ENCODE results near the gene PXDC1.
A peak's percentile ranks its signal among the peaks of the same experiment; 100 is the strongest.

Gene PXDC1

GRCh38 chr6:3746696-3747095 lies 4.8 kb downstream of the PXDC1 start:
- no peak for DNase-seq

DNA sequence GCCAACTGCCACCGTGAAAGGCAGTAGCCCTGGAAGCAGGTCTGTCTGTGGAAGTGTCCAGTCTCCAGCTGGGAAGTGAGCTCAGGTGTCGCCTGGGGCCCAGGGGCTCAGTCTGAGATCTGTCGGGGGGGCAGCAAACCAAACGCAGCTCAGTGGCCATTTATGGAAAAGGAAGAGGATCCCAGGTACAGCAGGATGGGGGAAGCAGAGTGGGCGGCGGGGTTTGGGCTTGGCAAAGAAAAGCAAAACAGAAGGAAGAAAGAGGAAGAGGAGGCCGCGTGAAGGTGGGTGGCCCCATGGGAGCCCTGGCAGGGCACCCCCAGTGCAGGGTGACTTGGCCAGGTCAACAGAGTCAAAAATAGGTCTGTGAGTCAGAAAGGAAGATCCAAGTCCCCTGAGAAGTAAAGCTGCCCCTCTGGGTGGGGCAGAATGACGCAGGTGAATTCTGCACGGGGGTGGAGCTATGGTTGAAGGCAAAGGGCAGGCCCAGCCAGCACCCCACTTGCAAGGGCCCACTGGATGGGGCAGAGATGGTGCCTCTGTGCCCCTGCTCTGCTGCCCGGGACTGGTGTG lies 5.3 kb downstream of the PXDC1 start:
- no peak for DNase-seq

GRCh38 chr6:3745566-3746118 lies 5.9 kb downstream of the PXDC1 start:
- DNase-seq: no peak

- DNase-seq: no peak
Observed at GRCh38 chr6:3744901-3745470, 6.5 kb downstream of the PXDC1 start.

DNA sequence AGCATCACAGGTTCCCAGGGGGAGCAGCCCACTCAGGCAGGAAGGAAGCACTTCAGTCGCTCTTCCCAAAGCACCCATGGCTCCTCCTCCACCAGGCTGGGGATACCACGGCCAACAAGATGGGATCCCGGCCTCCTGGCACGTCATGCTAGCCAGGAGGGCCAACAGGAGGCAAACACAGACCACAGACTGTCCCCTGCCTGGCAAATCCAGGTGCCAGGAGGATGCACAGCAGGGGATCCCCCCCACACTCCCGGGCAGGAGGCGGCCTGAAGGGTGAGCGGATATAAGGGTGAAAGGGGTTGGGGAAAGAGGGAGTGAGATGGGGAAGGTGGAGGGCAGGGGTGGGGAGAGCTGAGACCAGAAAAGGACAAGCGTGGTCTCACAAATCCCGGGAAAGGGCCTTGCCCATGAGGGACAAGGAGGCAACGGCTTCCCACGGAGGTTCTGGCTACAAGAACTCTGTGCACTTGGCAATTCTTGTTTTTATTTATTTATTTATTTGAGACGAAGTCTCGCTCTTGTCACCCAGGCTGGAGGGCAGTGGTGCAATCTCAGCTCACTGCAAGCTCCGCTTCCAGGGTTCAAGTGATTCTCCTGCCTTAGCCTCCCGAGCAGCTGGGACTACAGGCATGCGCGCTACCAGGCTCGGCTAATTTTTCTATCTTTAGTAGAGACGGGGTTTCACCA lies 7.2 kb downstream of the PXDC1 start:
- DNase-seq: no peak

GRCh38 chr6:3743541-3743940 lies 8.0 kb downstream of the PXDC1 start:
- DNase-seq: no peak

GRCh38 chr6:3742426-3743344 lies 8.8 kb downstream of the PXDC1 start:
- peak; percentile 93 for DNase-seq

GRCh38 chr6:3742076-3742425 lies 9.5 kb downstream of the PXDC1 start:
- DNase-seq: no peak

DNA sequence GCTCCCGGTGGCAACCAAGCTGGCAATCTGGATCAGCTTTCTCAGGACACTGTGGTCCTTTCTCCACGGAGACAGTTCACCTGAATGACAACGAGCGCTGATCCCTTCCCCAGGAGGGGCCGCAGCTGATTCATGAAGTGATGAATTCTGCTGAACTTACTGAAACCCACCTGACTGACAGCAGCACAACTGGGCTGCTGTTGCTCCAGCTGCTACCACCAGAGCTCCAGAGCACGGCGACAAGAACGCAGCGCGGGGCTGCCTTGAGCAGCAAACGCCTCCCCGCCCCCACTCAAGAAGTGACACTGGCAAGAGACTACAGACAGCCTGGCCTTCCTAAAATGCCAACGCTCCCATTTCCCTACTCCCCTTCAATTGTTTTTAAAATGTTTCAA lies 10.0 kb downstream of the PXDC1 start:
- no peak for DNase-seq

DNA sequence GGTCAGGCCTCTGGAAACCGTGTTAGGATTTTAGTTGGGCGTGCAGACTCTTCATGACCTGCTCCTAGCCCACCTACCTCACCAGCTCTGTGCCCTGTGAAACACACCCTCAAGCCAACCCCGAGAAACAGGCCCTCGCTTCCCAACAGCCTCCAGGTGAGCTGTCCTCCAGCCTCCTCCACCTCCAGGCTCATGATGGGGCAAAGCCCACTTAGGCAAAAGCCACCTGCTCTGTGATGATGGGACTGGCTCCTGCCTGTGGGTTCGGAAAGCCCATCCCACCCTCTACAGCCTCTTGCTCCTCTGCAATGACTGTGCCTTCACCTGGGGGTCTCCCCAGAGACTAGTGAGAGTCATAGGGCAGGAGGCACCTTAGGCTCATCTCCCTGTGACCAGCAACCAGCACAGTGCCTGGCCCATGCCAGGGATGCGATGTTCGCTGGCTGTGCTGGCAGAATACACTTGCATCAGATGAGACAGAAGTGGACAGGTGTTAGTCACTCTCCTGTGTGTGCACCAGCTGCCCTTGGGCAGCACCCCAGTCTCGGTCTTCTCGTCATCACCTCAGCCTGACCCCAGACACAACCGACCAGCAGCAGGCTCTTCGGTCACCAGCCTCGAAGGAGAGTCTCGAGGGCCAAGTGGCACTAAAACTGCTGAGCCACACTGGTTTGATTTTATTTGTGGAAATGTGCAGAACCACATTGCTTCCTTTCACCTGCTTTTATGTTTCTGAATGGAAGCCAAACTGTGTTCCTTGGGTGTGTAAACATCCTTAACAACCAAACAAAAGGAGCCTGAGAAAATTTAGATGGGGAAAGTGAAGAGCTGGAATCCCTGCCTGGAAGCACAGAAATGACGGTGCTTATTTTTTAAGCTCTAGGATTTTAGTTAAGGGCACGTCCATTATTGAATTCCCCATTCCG lies 10.7 kb downstream of the PXDC1 start:
- no peak for DNase-seq

DNA sequence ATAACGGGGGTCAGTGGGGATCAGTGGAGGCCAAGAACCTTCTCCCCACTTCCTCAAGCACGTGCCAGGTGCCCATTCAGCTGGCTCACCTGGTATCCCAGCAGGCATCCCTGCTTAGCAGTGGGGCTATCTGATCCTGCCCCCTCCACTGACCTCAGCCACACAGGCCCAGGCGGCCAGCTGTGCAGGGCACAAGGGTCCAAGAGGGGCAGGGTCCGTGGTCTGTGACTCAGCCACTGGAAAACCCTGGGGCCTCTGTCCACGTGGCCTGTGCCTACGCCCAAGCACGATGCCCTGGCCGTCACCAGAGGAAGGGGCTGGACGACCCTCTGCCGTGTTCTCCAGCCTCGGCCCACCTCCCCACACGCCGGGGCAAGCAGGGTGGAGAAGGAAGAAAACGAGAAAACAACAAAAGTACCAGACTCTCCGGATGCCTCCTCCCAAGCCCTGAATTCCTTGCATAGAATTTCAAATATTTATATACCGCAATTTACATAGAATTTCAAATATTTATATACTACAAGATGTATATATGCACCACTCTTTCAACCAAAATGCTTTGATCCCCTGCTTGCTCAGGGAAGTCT lies 12.1 kb downstream of the PXDC1 start:
- no peak for DNase-seq

- DNase-seq: no peak
Observed at GRCh38 chr6:3738381-3739131, 13.0 kb downstream of the PXDC1 start.

DNA sequence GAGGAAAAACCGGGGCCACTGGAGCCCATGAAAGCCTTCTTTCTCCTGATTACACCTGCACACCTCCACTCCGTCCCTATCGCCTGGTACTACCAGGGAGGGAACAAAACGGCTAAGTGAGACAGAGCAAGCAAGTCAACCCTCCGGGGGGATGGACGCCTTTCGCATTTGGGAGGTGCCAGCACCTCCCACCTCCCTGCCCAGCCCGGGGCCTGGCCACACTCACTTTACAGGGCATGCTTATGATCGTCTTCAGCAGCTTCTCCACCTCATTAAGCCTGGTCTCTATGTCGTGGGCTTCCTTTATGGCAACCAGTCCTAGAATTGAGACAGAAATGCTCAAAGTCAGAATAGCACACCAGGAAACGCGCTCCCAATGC lies 13.7 kb downstream of the PXDC1 start:
- no peak for DNase-seq

DNA sequence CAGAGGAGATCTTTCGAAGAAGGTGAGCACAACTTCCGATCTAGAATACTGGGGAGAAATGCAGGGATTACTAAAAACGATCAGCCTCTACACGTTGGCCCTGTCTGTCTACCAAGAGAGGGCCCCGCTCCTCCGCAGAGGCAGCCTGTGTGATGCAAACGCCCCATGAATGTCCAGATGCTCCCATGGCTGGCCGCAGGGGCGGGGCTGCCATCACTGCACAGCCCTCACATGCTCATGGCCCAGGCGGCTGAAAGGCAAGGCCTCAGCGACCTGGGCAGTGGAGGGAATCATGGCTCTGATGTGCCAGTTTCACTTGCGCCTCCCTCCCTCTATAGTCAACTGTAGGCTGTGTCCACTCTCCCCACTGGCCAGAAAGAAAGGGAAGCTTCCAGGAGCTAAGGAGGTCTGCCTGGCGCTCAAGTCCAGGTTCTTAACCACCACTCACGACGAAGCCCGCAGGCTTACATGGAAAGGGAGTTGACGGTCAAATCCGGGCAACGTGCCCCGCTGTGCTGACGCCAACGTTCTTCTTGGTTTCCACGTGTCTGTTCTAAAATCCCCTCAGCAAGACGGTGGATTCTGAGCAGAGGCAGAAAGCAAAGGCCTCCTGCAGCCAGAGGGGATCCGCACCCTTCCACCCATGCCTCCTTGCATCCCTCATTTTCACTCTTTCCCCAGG lies 14.2 kb downstream of the PXDC1 start:
- no peak for DNase-seq

DNA sequence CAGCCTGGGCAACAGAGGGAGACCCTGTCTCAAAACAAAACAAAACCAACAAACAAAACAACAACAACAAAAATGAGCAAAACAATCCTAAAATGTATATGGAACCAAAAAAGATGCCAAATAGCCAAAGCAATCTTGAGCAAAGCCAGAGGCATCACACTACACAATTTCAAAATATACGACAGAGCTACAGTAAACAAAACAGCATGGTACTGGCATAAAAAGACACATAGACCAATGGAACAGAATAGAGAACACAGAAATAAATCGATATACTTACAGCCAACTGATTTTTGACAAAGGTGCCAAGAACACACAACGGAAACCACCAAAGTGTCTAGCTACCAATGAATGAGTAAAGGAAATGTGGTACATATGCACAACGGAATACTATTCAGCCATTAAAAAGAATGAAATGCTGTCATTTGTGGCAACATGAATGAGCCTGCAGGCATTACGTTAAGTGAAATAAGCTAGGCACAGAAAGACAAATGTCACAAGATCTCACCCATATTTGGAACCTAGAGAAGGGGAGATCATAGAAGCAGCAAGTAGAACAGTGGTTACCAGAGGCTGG lies 16.4 kb downstream of the PXDC1 start:
- no peak for DNase-seq

- DNase-seq: no peak
Observed at GRCh38 chr6:3734023-3734422, 17.5 kb downstream of the PXDC1 start.

GRCh38 chr6:3733321-3733925 lies 18.1 kb downstream of the PXDC1 start:
- no peak for DNase-seq

GRCh38 chr6:3732345-3733141 lies 19.0 kb downstream of the PXDC1 start:
- peak; percentile 67 for DNase-seq

DNA sequence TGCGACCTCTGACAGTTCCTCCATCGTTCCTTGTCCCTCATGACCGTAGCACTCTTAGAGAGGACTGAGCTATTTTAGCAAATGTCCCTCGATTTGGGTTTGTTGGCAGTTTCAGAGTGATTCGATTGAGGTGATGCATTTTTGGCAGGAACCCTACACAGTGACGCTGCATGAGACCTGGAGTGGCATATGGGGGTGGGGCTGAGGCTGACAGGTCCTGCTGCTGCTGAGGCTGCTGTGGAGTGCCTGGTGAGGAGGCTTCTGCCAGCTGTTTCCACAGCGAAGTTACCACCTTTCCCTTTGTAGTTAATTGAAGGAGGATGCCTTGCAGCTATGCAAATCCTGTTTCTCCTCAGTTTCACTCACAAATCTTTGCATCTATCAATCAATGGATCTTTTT lies 19.8 kb downstream of the PXDC1 start:
- DNase-seq: no peak

All from activated CD4-positive, CD25-positive, alpha-beta regulatory T cell treated with anti-CD3 and anti-CD28 coated beads, Interleukin-2, amount 50 U/mL, for 72 hours (primary cell).